HCT116 (cell line): ENCODE data around the gene KRTAP12-2. TPM values are rescaled to one million over a fixed set of nuclear protein-coding genes. Genes with fewer than 3 reads are reported as not detected.

Source experiments
- ATAC-seq: fragments of 200-7000 bp; cut with Tn5 transposase; 2 replicates; pipeline ENCODE4 v1.9.1; 2020; ENCODE audit warnings: mild to moderate bottlenecking, moderate library complexity
- BruUV-seq: library from RNA; stranded (reverse); fragments of 400-500 nt; replicated peaks from 2 replicates; lab custom pipeline; 2021; lab: Mats Ljungman, UMichigan
- CTCF ChIA-PET: fragments of 300-600 bp; sonication (Branson Sonifier 250); formaldehyde crosslinking; loops from one replicate; lab custom pipeline; 2021; ENCODE audit warnings: antibody characterized with exemption; lab: Charles Lee
- POLR2A ChIA-PET: fragments of 300-600, 350-600 bp; sonication (Branson Sonifier 250); formaldehyde crosslinking; loops from one replicate; lab custom pipeline; 2021; ENCODE audit warnings: antibody characterized with exemption; lab: Charles Lee
- RAD21 ChIA-PET, 2 experiments: fragments of 300-600 bp; sonication (Branson Sonifier 250); formaldehyde crosslinking; loops; one replicate each; lab custom pipeline; 2023; ENCODE audit warnings: low total read pairs in 2 of 2; ENCODE audit not compliant: uncharacterized antibody in 2 of 2, unreplicated experiment in 2 of 2, low non-redundant PET in 1 of 2; lab: Charles Lee
- DNase-seq: peaks from one replicate; pipeline ENCODE4 v3.0.0-alpha.2; 2010; ENCODE audit warnings: low read depth, low spot score
- H2AFZ ChIP-seq: fragments of 200-600 bp; shearing (Covaris generic), sonication (generic); 2 replicates; pipeline ENCODE4 v1.6.1; 2017; ENCODE audit warnings: low read depth, mixed run types, mixed read lengths, antibody characterized with exemption, low read length; ENCODE audit not compliant: poor library complexity, severe bottlenecking
- H3K27ac ChIP-seq: 2 replicates; pipeline ENCODE4 v1.5.1; 2012; ENCODE audit warnings: low read depth, low read length
- H3K27me3 ChIP-seq: fragments of 200-600 bp; sonication (generic); 2 replicates; pipeline ENCODE4 v1.6.1; 2016; ENCODE audit warnings: mixed run types, low read length, mixed read lengths; ENCODE audit not compliant: insufficient read depth
- H3K36me3 ChIP-seq, 2 experiments: fragments of 200-500 bp in 1 of 2; fragments of 200-600 bp in 1 of 2; sonication (Bioruptor generic) in 1 of 2; sonication (generic) in 1 of 2; 2 replicates each; pipeline versions ENCODE4 v1.5.1 to v1.6.1; 2014 to 2016; ENCODE audit warnings: low read length in 2 of 2, inconsistent platforms in 1 of 2, mixed read lengths in 1 of 2, mixed run types in 1 of 2; ENCODE audit not compliant: insufficient read depth in 2 of 2, control insufficient read depth in 1 of 2
- H3K4me1 ChIP-seq, 2 experiments: fragments of 200-600 bp in 1 of 2; sonication (generic) in 1 of 2; 2 replicates each; pipeline versions ENCODE4 v1.5.1 to v1.6.1; 2012 to 2017; ENCODE audit warnings: low read length in 2 of 2, inconsistent platforms in 1 of 2, mild to moderate bottlenecking in 1 of 2, mixed read lengths in 1 of 2, mixed run types in 1 of 2, moderate library complexity in 1 of 2; ENCODE audit not compliant: insufficient read depth in 2 of 2, control insufficient read depth in 1 of 2
- H3K4me2 ChIP-seq: fragments of 200-600 bp; sonication (generic); 2 replicates; pipeline ENCODE4 v1.6.1; 2017; ENCODE audit warnings: mixed run types, low read length, mixed read lengths
- H3K4me3 ChIP-seq, 2 experiments: fragments of 200-600 bp in 1 of 2; sonication (generic) in 1 of 2; replicated peaks in 1 of 2; 2 replicates each; pipeline ENCODE4 v1.5.1; 2011 to 2016; ENCODE audit warnings: low read length in 2 of 2, control low read depth in 1 of 2, low read depth in 1 of 2, mild to moderate bottlenecking in 1 of 2, mixed read lengths in 1 of 2, mixed run types in 1 of 2
- H3K79me2 ChIP-seq: fragments of 200-600 bp; sonication (generic); 2 replicates; pipeline ENCODE4 v1.6.1; 2017; ENCODE audit warnings: mild to moderate bottlenecking, mixed run types, low read length, moderate library complexity, mixed read lengths; ENCODE audit not compliant: insufficient read depth
- H3K9ac ChIP-seq: fragments of 200-600 bp; sonication (generic); 2 replicates; pipeline ENCODE4 v1.6.1; 2016; ENCODE audit warnings: low read length, mixed read lengths
- H3K9me2 ChIP-seq: fragments of 200-600 bp; sonication (generic), shearing (Covaris generic); 2 replicates; pipeline ENCODE4 v1.6.1; 2017; ENCODE audit warnings: mixed run types, mild to moderate bottlenecking, moderate library complexity; ENCODE audit not compliant: insufficient read depth
- H3K9me3 ChIP-seq, 2 experiments: fragments of 200-500 bp in 1 of 2; fragments of 200-600 bp in 1 of 2; sonication (Bioruptor generic) in 1 of 2; sonication (generic) in 1 of 2; 2 replicates each; pipeline ENCODE4 v1.6.1; 2014 to 2017; ENCODE audit warnings: low read length in 2 of 2, mixed read lengths in 2 of 2, inconsistent platforms in 1 of 2, low read depth in 1 of 2, mild to moderate bottlenecking in 1 of 2, mixed run types in 1 of 2, moderate library complexity in 1 of 2; ENCODE audit not compliant: control insufficient read depth in 1 of 2, insufficient read depth in 1 of 2
- H4K20me1 ChIP-seq: fragments of 200-600 bp; sonication (generic), shearing (Covaris generic); 2 replicates; pipeline ENCODE4 v1.6.1; 2017; ENCODE audit warnings: mixed run types, mild to moderate bottlenecking, moderate library complexity; ENCODE audit not compliant: insufficient read depth
- CTCF ChIP-seq, 3 experiments: fragments of 200-600 bp in 1 of 3; sonication (generic) in 1 of 3; IDR thresholded peaks in 2 of 3; conservative IDR thresholded peaks in 1 of 3; 2 replicates each; pipeline ENCODE4 v1.5.1; 2012 to 2017; ENCODE audit warnings: low read depth in 2 of 3, low read length in 2 of 3, antibody characterized with exemption in 1 of 3, borderline replicate concordance in 1 of 3, control low read depth in 1 of 3, mild to moderate bottlenecking in 1 of 3, mixed read lengths in 1 of 3, mixed run types in 1 of 3, moderate library complexity in 1 of 3; ENCODE audit not compliant: insufficient read depth in 1 of 3
- ELF1 ChIP-seq: IDR thresholded peaks from 2 replicates; pipeline ENCODE4 v1.6.1; 2012; ENCODE audit warnings: low read depth, borderline replicate concordance
- EZH2phosphoT487 ChIP-seq: fragments of 200-600 bp; IDR thresholded peaks from 2 replicates; pipeline ENCODE4 v1.6.1; 2018; ENCODE audit warnings: antibody characterized with exemption, borderline replicate concordance
- FOSL1 ChIP-seq: IDR thresholded peaks from 2 replicates; pipeline ENCODE4 v1.6.1; 2012; ENCODE audit warnings: low read depth
- RAD21 ChIP-seq: IDR thresholded peaks from 2 replicates; pipeline ENCODE4 v1.6.1; 2012; ENCODE audit warnings: low read depth, mild to moderate bottlenecking
- ZNF274 ChIP-seq: fragments of 200-500 bp; sonication (Bioruptor generic); IDR thresholded peaks from 2 replicates; pipeline ENCODE4 v1.6.1; 2014; ENCODE audit warnings: mild to moderate bottlenecking, low read depth, low read length, inconsistent platforms
- intact Hi-C: fragments of 100-400 bp; cut with micrococcal nuclease; formaldehyde crosslinking; loops from 2 replicates; pipeline ENCODE4 v1.10.0; 2022
- total RNA-seq: library from RNA; stranded (reverse); gene quantifications from one replicate; pipeline ENCODE4 v1.2.1, GENCODE V29; 2021; ENCODE audit not compliant: unreplicated experiment

The KRTAP12-2 gene
- total RNA-seq, 1 experiment from 2014 or later, result not detected

- ChIA-PET POLR2A (no interaction called here), CTCF (no interaction called here), RAD21 (no interaction called here)
- TF ChIP-seq FOSL1 (no peak), ZNF274 (no peak), ELF1 (no peak)
- DNase-seq (no peak), ATAC-seq (no peak)
- H3K27me3 ChIP-seq, result peaks cover 9% of the 10 kb centered on the region; the same call in 1 of the 2 replicates
- no TSS peak for BruUV-seq
- H3K4me1 ChIP-seq, result no peaks in the 10 kb centered on the region
- no peaks in the 10 kb centered on the region for H3K36me3 ChIP-seq
- H3K27ac ChIP-seq, result no peak overlapping the region
- no peaks in the 10 kb centered on the region for H3K9me2 ChIP-seq
- intact Hi-C loops, result no loop called here
- no peaks in the 10 kb centered on the region for H3K9me3 ChIP-seq
- no peak overlapping the region for H3K9ac ChIP-seq
- no peak overlapping the region for H2AFZ ChIP-seq
- H4K20me1 ChIP-seq, result no peaks in the 10 kb centered on the region
- no peaks in the 10 kb centered on the region for H3K79me2 ChIP-seq
- no peak overlapping the region for H3K4me3 ChIP-seq
- H3K4me2 ChIP-seq, result no peak overlapping the region
These were observed 37.9 kb upstream of the KRTAP12-2 start for GRCh38 chr21:44704636-44705001.

GRCh38 chr21:44703731-44704635 is 37.3 kb upstream of the KRTAP12-2 start:
- Histone ChIP-seq H3K4me1 (no peaks in the 10 kb centered on the region), H4K20me1 (no peaks in the 10 kb centered on the region), H3K9ac (no peak overlapping the region), H3K27me3 (peaks cover 10% of the 10 kb centered on the region; the same call in 1 of the 2 replicates), H3K79me2 (no peaks in the 10 kb centered on the region), H2AFZ (no peak overlapping the region), H3K9me2 (no peaks in the 10 kb centered on the region), H3K27ac (no peak overlapping the region), H3K4me3 (no peak overlapping the region), H3K4me2 (no peak overlapping the region), H3K36me3 (no peaks in the 10 kb centered on the region), H3K9me3 (no peaks in the 10 kb centered on the region)
- intact Hi-C loops, result no loop called here
- DNase-seq, result no peak
- no TSS peak for BruUV-seq
- ChIA-PET POLR2A (no interaction called here), RAD21 (no interaction called here), CTCF (no interaction called here)
- TF ChIP-seq RAD21, result no peak
- TF ChIP-seq CTCF (IDR thresholded peaks at IDR 0.05 in 2 of 3, conservative IDR thresholded peaks at IDR 0.05 in 1 of 3; ENCODE audit: borderline replicate concordance in 1 of 3, insufficient read depth in 1 of 3, low read depth in 2 of 3, low read length in 2 of 3), result no peak
- no peak for TF ChIP-seq EZH2phosphoT487
- no peak for ATAC-seq
